HG03095 (cell line): ENCODE measurements around the gene CD99L2.

Experiments used
- ATAC-seq: cut with Tn5 transposase; IDR thresholded peaks from one replicate; pipeline ENCODE4 v1.9.1; 2021; ENCODE audit warnings: moderate library complexity; ENCODE audit not compliant: unreplicated experiment

CD99L2 gene

GRCh38 chrX:150898343-150899190, at the start of gene CD99L2:
CD99L2 (minus strand) TSS chrX:150898668; CDS start chrX:150898588, 80 bp downstream.
- peak; percentile 88 for ATAC-seq

- no peak for ATAC-seq
These were observed 45.8 kb upstream of the CD99L2 start for GRCh38 chrX:150944233-150944632.

- no peak for ATAC-seq
These were observed 44.6 kb upstream of the CD99L2 start for GRCh38 chrX:150942942-150943594.

- no peak for ATAC-seq
These were observed 43.1 kb upstream of the CD99L2 start for GRCh38 chrX:150941580-150941979.

GRCh38 chrX:150940844-150941495, 42.5 kb upstream of the CD99L2 start:
- no peak for ATAC-seq

GRCh38 chrX:150936556-150936955, 38.1 kb upstream of the CD99L2 start:
- ATAC-seq, result no peak

- ATAC-seq, result no peak
These were observed 37.0 kb upstream of the CD99L2 start for GRCh38 chrX:150935467-150935866.

GRCh38 chrX:150934453-150934852, 36.0 kb upstream of the CD99L2 start:
- no peak for ATAC-seq

- ATAC-seq, result no peak
These were observed 35.5 kb upstream of the CD99L2 start for GRCh38 chrX:150933945-150934350.

- no peak for ATAC-seq
These were observed 30.6 kb upstream of the CD99L2 start for GRCh38 chrX:150929058-150929457.

GRCh38 chrX:150926791-150927190, 28.3 kb upstream of the CD99L2 start:
- no peak for ATAC-seq

GRCh38 chrX:150926304-150926703, 27.8 kb upstream of the CD99L2 start:
- ATAC-seq, result no peak

GRCh38 chrX:150919401-150919800, 20.9 kb upstream of the CD99L2 start:
- no peak for ATAC-seq

- ATAC-seq, result no peak
These were observed 15.0 kb upstream of the CD99L2 start for GRCh38 chrX:150913511-150913910.

GRCh38 chrX:150907474-150907873, 9.0 kb upstream of the CD99L2 start:
- ATAC-seq, result no peak

GRCh38 chrX:150906694-150907093, 8.2 kb upstream of the CD99L2 start:
- no peak for ATAC-seq

GRCh38 chrX:150905293-150905692, 6.8 kb upstream of the CD99L2 start:
- ATAC-seq, result no peak

- ATAC-seq, result no peak
These were observed 4.6 kb upstream of the CD99L2 start for GRCh38 chrX:150903110-150903508.

- ATAC-seq, result no peak
These were observed 4.1 kb upstream of the CD99L2 start for GRCh38 chrX:150902434-150903109.

GRCh38 chrX:150899191-150899757, 806 bp upstream of the CD99L2 start:
- peak; percentile 56 for ATAC-seq
